SJSA1 (cell line): ENCODE measurements around the gene DYNC1LI2. TPM values are rescaled to one million over a fixed set of nuclear protein-coding genes. Genes with fewer than 3 reads are reported as not detected.
A peak's percentile ranks its signal among the peaks of the same experiment; 100 is the strongest.
"Not testable (repeated sequence)": the region's sequence is repeated elsewhere in the genome, so short reads cannot be mapped to it uniquely, and the experiment has no call there.

Experiments used
- DNase-seq, 2 experiments: peaks; one replicate each; pipeline ENCODE4 v3.0.0-alpha.2; 2015 to 2020; ENCODE audit warnings: low spot score in 2 of 2, low read depth in 1 of 2
- H3K27ac ChIP-seq: fragments of 250-450 bp; sonication (Bioruptor Pico); 2 replicates; pipeline ENCODE4 v1.5.1; 2020; ENCODE audit warnings: mild to moderate bottlenecking, moderate library complexity
- H3K27me3 ChIP-seq: fragments of 250-450 bp; sonication (Bioruptor Pico); replicated peaks from 2 replicates; pipeline ENCODE4 v1.5.1; 2020; ENCODE audit warnings: mild to moderate bottlenecking, moderate library complexity
- H3K36me3 ChIP-seq: fragments of 250-450 bp; sonication (Bioruptor Pico); 2 replicates; pipeline ENCODE4 v1.5.1; 2020; ENCODE audit warnings: mild to moderate bottlenecking
- H3K4me1 ChIP-seq: fragments of 250-450 bp; sonication (Bioruptor Pico); replicated peaks from 2 replicates; pipeline ENCODE4 v1.6.1; 2021; ENCODE audit warnings: mild to moderate bottlenecking
- H3K4me3 ChIP-seq: fragments of 250-450 bp; sonication (Bioruptor Pico); 2 replicates; pipeline ENCODE4 v1.5.1; 2020; ENCODE audit warnings: mild to moderate bottlenecking
- H3K9me3 ChIP-seq: fragments of 250-450 bp; sonication (Bioruptor Pico); replicated peaks from 2 replicates; pipeline ENCODE4 v1.5.1; 2020; ENCODE audit warnings: mild to moderate bottlenecking
- total RNA-seq: library from RNA; depleted of rRNA; stranded (reverse); fragments of >200 nt; shearing (Covaris generic); gene quantifications from 2 replicates; pipeline ENCODE4 v1.2.3, GENCODE V29; 2014; rRNA removed

Gene DYNC1LI2
- total RNA-seq, 1 experiment from 2014 or later = 101 TPM

- H3K4me1 ChIP-seq = peaks cover 11% of the 10 kb centered on the region; the same call in 1 of the 2 replicates
- H3K9me3 ChIP-seq, H3K36me3 ChIP-seq, H3K27ac ChIP-seq, DNase-seq, H3K27me3 ChIP-seq, H3K4me3 ChIP-seq: not testable (repeated sequence)
Observed at GRCh38 chr16:66685501-66686115, 65.8 kb downstream of the DYNC1LI2 start.

- no peak overlapping the region for H3K27ac ChIP-seq
- H3K4me3 ChIP-seq = no peak overlapping the region
- DNase-seq = peak in 1 of 2 experiments; percentile 18
Observed at GRCh38 chr16:66682271-66682670, 69.1 kb downstream of the DYNC1LI2 start.

GRCh38 chr16:66681676-66682075 is 69.7 kb downstream of the DYNC1LI2 start:
- Histone ChIP-seq H3K9me3 (no peaks in the 10 kb centered on the region), H3K4me1 (peaks cover 11% of the 10 kb centered on the region; the same call in 1 of the 2 replicates), H3K36me3 (no peaks in the 10 kb centered on the region), H3K27me3 (no peaks in the 10 kb centered on the region), H3K27ac (no peak overlapping the region), H3K4me3 (no peak overlapping the region)
- no peak for DNase-seq

More at GRCh38 chr16:66682271-66682670, 69.1 kb downstream of the DYNC1LI2 start:
- Histone ChIP-seq H3K4me1 (peaks cover 11% of the 10 kb centered on the region; the same call in 1 of the 2 replicates), H3K9me3 (no peaks in the 10 kb centered on the region), H3K36me3 (no peaks in the 10 kb centered on the region), H3K27me3 (no peaks in the 10 kb centered on the region)

GRCh38 chr16:66678337-66678736 is 73.1 kb downstream of the DYNC1LI2 start:
- DNase-seq = no peak

GRCh38 chr16:66677836-66678235 is 73.6 kb downstream of the DYNC1LI2 start:
- no peak overlapping the region for H3K27ac ChIP-seq

More at GRCh38 chr16:66678337-66678736, 73.1 kb downstream of the DYNC1LI2 start:
- Histone ChIP-seq H3K27me3 (no peaks in the 10 kb centered on the region), H3K9me3 (no peaks in the 10 kb centered on the region), H3K4me1 (peaks cover 11% of the 10 kb centered on the region; the same call in 1 of the 2 replicates), H3K36me3 (no peaks in the 10 kb centered on the region), H3K27ac (no peak overlapping the region), H3K4me3 (no peak overlapping the region)

GRCh38 chr16:66677179-66677578 is 74.2 kb downstream of the DYNC1LI2 start:
- H3K27ac ChIP-seq = no peak overlapping the region
- DNase-seq = no peak

More at GRCh38 chr16:66677836-66678235, 73.6 kb downstream of the DYNC1LI2 start:
- Histone ChIP-seq H3K27me3 (no peaks in the 10 kb centered on the region), H3K36me3 (no peaks in the 10 kb centered on the region), H3K4me1 (peaks cover 11% of the 10 kb centered on the region; the same call in 1 of the 2 replicates), H3K4me3 (no peak overlapping the region), H3K9me3 (no peaks in the 10 kb centered on the region)
- DNase-seq = no peak

GRCh38 chr16:66676599-66676998 is 74.8 kb downstream of the DYNC1LI2 start:
- Histone ChIP-seq H3K27ac (no peak overlapping the region), H3K27me3 (no peaks in the 10 kb centered on the region), H3K9me3 (no peaks in the 10 kb centered on the region), H3K4me3 (no peak overlapping the region), H3K4me1 (peaks cover under 1% of the 10 kb centered on the region; the same call in 1 of the 2 replicates), H3K36me3 (no peaks in the 10 kb centered on the region)
- DNase-seq = no peak

More at GRCh38 chr16:66677179-66677578, 74.2 kb downstream of the DYNC1LI2 start:
- Histone ChIP-seq H3K27me3 (no peaks in the 10 kb centered on the region), H3K36me3 (no peaks in the 10 kb centered on the region), H3K4me3 (no peak overlapping the region), H3K9me3 (no peaks in the 10 kb centered on the region), H3K4me1 (peaks cover 5% of the 10 kb centered on the region; the same call in 1 of the 2 replicates)

- no peak for DNase-seq
- Histone ChIP-seq H3K27me3 (no peaks in the 10 kb centered on the region), H3K4me3 (no peak overlapping the region), H3K27ac (no peak overlapping the region), H3K9me3 (no peaks in the 10 kb centered on the region), H3K4me1 (no peaks in the 10 kb centered on the region), H3K36me3 (no peaks in the 10 kb centered on the region)
Observed at GRCh38 chr16:66673691-66674090, 77.7 kb downstream of the DYNC1LI2 start.

Other genes with a start within 250 kb of the DYNC1LI2 start
- 26.2 and 28.9 TPM in 2 replicates for gene TK2, start 201.5 kb downstream of the DYNC1LI2 start, total RNA-seq
- gene CKLF, start 199.0 kb downstream of the DYNC1LI2 start, total RNA-seq = 124 and 134 TPM in 2 replicates
- 3.5 and 5.4 TPM in 2 replicates for gene CMTM1, start 185.2 kb downstream of the DYNC1LI2 start, total RNA-seq
- 1.6 TPM in 1 of 2 replicates, not detected in the other for gene CMTM2, start 172.1 kb downstream of the DYNC1LI2 start, total RNA-seq
- 13.6 and 18.9 TPM in 2 replicates for gene CMTM3, start 146.9 kb downstream of the DYNC1LI2 start, total RNA-seq
- 8.9 and 14.6 TPM in 2 replicates for gene CMTM4, start 54.9 kb downstream of the DYNC1LI2 start, total RNA-seq
- 0.05 TPM in 1 of 2 replicates, not detected in the other for gene TERB1, start 50.0 kb upstream of the DYNC1LI2 start, total RNA-seq
- gene NAE1, start 79.4 kb upstream of the DYNC1LI2 start, total RNA-seq = 78.8 and 80.9 TPM in 2 replicates
- gene CA7, start 92.8 kb upstream of the DYNC1LI2 start, total RNA-seq = not detected in 2 replicates
- gene PDP2, start 128.9 kb upstream of the DYNC1LI2 start, total RNA-seq = 2.3 and 5.0 TPM in 2 replicates
- not detected in 2 replicates for gene CDH16, start 167.3 kb upstream of the DYNC1LI2 start, total RNA-seq
- gene RRAD, start 173.9 kb upstream of the DYNC1LI2 start, total RNA-seq = 0.16 and 0.39 TPM in 2 replicates
- 93.0 and 149 TPM in 2 replicates for gene CIAO2B, start 182.8 kb upstream of the DYNC1LI2 start, total RNA-seq
- 15.6 and 21.9 TPM in 2 replicates for gene CES2, start 183.9 kb upstream of the DYNC1LI2 start, total RNA-seq
- gene CES3, start 209.7 kb upstream of the DYNC1LI2 start, total RNA-seq = not detected in 2 replicates
- not detected in 2 replicates for gene CES4A, start 237.0 kb upstream of the DYNC1LI2 start, total RNA-seq